ENCODE measurements around the gene CC2D2A. TPM values are rescaled to one million over a fixed set of nuclear protein-coding genes. Genes with fewer than 3 reads are reported as not detected.

The CC2D2A gene
- total RNA-seq, 1 experiment from 2014 or later, result 29.7 TPM

GRCh38 chr4:15556511-15557092, 86.9 kb downstream of the CC2D2A start:
- DNase-seq (ENCODE audit: low spot score), result no peak
- intact Hi-C loops (cut with micrococcal nuclease; ENCODE audit: unreplicated experiment), result no loop called here
- BruUV-seq (replicated peaks), result no TSS peak
- Histone ChIP-seq H3K9me3 (ENCODE audit: low read depth, low read length, poor library complexity, severe bottlenecking) (no peaks in the 10 kb centered on the region), H3K36me3 (ENCODE audit: insufficient read depth, low read length, poor library complexity, severe bottlenecking) (peaks cover 4% of the 10 kb centered on the region), H3K27ac (ENCODE audit: low read depth, low read length, poor library complexity, severe bottlenecking) (no peak overlapping the region), H3K4me1 (ENCODE audit: insufficient read depth, low read length, poor library complexity, severe bottlenecking) (no peaks in the 10 kb centered on the region), H3K27me3 (replicated peaks; ENCODE audit: insufficient read depth, low read depth, low read length, poor library complexity) (no peaks in the 10 kb centered on the region), H3K4me3 (ENCODE audit: low read depth, low read length, poor library complexity, severe bottlenecking) (no peak overlapping the region)
- ChIA-PET CTCF (no interaction called here), POLR2A (ENCODE audit: low non-redundant PET) (no interaction called here)
- TF ChIP-seq CTCF (conservative IDR thresholded peaks at IDR 0.05; ENCODE audit: low read depth, low read length), result no peak
- TF ChIP-seq EZH2 (IDR thresholded peaks at IDR 0.05; ENCODE audit: borderline replicate concordance, low read depth, low read length, poor library complexity, severe bottlenecking), result no peak

- Histone ChIP-seq H3K4me1 (ENCODE audit: insufficient read depth, low read length, poor library complexity, severe bottlenecking) (no peaks in the 10 kb centered on the region), H3K27ac (ENCODE audit: low read depth, low read length, poor library complexity, severe bottlenecking) (no peak overlapping the region), H3K9me3 (ENCODE audit: low read depth, low read length, poor library complexity, severe bottlenecking) (no peaks in the 10 kb centered on the region), H3K4me3 (ENCODE audit: low read depth, low read length, poor library complexity, severe bottlenecking) (no peak overlapping the region), H3K36me3 (ENCODE audit: insufficient read depth, low read length, poor library complexity, severe bottlenecking) (peaks cover 4% of the 10 kb centered on the region), H3K27me3 (replicated peaks; ENCODE audit: insufficient read depth, low read depth, low read length, poor library complexity) (no peaks in the 10 kb centered on the region)
- intact Hi-C loops (cut with micrococcal nuclease; ENCODE audit: unreplicated experiment), result no loop called here
- TF ChIP-seq CTCF (conservative IDR thresholded peaks at IDR 0.05; ENCODE audit: low read depth, low read length) (no peak), EZH2 (IDR thresholded peaks at IDR 0.05; ENCODE audit: borderline replicate concordance, low read depth, low read length, poor library complexity, severe bottlenecking) (no peak)
- POLR2A ChIA-PET (ENCODE audit: low non-redundant PET), result no interaction called here
- CTCF ChIA-PET, result no interaction called here
- no peak for DNase-seq (ENCODE audit: low spot score)
- no TSS peak for BruUV-seq (replicated peaks)
Measured at GRCh38 chr4:15557786-15558550, 88.3 kb downstream of the CC2D2A start.

GRCh38 chr4:15558561-15558960, 88.9 kb downstream of the CC2D2A start:
- no peak overlapping the region for H3K4me3 ChIP-seq (ENCODE audit: low read depth, low read length, poor library complexity, severe bottlenecking)
- ChIA-PET POLR2A (ENCODE audit: low non-redundant PET) (no interaction called here), CTCF (no interaction called here)
- no peaks in the 10 kb centered on the region for H3K27me3 ChIP-seq (replicated peaks; ENCODE audit: insufficient read depth, low read depth, low read length, poor library complexity)
- no peak overlapping the region for H3K27ac ChIP-seq (ENCODE audit: low read depth, low read length, poor library complexity, severe bottlenecking)
- no peaks in the 10 kb centered on the region for H3K9me3 ChIP-seq (ENCODE audit: low read depth, low read length, poor library complexity, severe bottlenecking)
- intact Hi-C loops (cut with micrococcal nuclease; ENCODE audit: unreplicated experiment), result no loop called here
- TF ChIP-seq EZH2 (IDR thresholded peaks at IDR 0.05; ENCODE audit: borderline replicate concordance, low read depth, low read length, poor library complexity, severe bottlenecking) (no peak), CTCF (conservative IDR thresholded peaks at IDR 0.05; ENCODE audit: low read depth, low read length) (no peak)
- H3K36me3 ChIP-seq (ENCODE audit: insufficient read depth, low read length, poor library complexity, severe bottlenecking), result peaks cover 4% of the 10 kb centered on the region
- no TSS peak for BruUV-seq (replicated peaks)
- H3K4me1 ChIP-seq (ENCODE audit: insufficient read depth, low read length, poor library complexity, severe bottlenecking), result no peaks in the 10 kb centered on the region
- DNase-seq (ENCODE audit: low spot score), result no peak
